GM19035 (cell line): ENCODE results near the gene OPRM1.
"Not testable (repeated sequence)": the region's sequence is repeated elsewhere in the genome, so short reads cannot be mapped to it uniquely, and the experiment has no call there.

ENCODE experiments used
- ATAC-seq: cut with Tn5 transposase; IDR thresholded peaks from one replicate; pipeline ENCODE4 v1.9.1; 2021; ENCODE audit not compliant: unreplicated experiment

OPRM1 gene

GRCh38 chr6:154139892-154140291 is 100.9 kb downstream of the OPRM1 start:
- ATAC-seq, result no peak

DNA sequence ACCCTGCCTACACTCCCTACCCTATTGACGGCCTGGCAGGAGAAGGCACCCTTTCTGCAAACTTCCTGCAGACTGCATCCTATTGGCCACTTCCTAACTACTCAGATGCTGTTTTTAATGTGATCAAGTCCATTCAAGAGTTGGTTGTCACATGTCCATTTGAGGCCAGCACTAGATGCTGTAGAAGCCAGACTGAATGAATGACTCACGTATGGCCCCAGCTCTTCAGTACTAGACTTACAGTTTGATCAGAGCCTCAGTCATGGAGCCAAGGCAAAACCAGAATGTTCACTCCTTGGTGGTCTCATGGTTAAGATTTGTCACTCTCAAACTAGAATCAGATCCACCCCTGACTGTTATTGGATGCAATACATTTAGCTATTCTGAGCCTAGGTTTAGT is 101.7 kb downstream of the OPRM1 start:
- no peak for ATAC-seq

GRCh38 chr6:154143753-154144152 is 104.7 kb downstream of the OPRM1 start:
- no peak for ATAC-seq

GRCh38 chr6:154154389-154154967 is 115.4 kb downstream of the OPRM1 start:
- ATAC-seq, result no peak

DNA sequence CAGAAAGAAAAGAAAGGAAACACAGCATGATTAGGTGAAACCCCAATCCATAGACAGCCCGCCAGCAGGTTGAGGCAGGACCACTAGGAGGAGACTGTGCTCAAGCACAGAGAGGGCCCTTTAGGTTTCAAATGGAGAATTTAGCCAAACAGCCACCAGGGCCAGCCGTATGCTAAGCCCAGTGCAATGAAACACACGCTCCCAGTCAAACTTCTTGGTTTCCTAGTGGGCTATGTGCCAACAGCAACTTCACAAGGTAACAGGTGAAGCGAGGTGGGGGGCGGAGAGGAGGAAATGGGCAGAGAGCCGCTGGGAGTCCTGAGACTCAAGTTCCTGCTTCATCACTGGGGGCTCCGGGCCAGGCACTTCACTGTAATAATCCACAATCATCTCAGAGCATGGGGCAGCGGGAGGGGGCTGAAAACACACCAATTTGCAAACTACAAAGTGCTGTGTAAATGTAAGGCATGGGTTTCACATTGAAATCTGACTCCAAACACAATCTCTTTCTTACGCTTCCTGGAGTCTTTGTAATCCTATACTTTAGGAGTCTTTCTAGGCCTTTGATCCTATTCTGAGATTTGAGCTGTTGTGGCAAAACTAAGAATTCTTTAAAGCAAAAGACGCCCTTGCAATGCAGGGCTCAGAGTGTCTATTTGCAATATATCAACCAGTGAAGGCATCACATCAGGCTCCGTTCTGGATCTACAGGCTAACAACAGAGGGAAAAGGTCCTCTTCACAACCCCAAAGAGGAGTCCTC is 117.3 kb downstream of the OPRM1 start:
- ATAC-seq, result peak; percentile 78

DNA sequence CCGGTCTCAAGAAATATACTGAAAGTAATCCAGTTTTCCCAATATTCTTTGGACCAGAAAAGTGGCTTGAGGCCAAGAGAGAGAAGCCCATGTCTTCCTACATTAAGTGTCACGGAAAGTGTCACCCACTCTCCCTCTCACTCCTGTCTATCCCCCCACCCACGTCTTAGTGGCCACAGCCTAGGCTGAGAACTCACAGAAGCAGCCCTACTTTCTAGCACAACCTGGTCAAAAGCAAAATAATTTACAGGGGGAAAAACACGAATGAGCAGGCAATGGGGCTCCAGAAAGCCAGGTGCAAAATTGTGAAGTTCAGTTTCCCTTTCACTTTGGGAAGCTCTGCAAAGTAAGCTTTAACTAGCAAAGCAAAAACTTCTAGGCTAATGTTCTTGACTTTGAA is 118.0 kb downstream of the OPRM1 start:
- peak; percentile 51 for ATAC-seq

DNA sequence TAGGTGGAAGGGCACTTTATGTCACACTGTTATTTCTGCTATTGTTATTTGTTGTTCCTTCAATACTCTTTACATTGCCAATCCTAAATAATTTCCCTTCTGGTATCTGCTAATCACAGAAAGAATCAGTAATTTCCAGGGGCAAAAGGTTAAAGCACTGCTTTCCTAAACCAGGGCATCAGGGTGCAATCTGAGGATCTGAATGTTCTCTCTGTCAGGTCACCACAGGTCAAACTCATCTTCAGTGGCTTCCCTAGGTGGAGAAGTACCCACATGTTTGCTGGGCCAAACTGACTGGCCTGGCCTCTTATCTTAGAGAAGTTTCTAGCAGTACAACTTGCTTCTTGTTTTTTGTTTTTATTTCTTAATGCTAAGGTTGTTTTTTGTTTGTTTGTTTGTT is 118.7 kb downstream of the OPRM1 start:
- no peak for ATAC-seq

DNA sequence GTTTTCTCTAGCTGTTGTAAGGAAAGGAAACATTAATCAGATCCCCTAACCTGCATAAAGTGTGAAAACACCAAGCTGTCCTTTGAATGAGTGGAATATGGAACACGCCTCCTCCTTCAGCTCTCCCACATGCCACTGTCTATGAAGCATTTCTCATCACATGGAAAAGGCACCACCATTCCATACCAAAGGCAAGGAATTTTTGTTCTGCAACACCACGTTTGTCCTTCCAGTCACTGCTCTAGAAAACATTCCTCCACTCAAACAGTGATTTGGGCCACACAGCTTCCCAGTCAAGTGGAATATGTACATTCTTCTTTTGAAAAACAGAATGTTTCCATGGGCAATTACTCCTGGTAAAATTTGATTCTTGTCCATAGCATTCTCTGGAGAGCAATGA is 120.1 kb downstream of the OPRM1 start:
- no peak for ATAC-seq

- ATAC-seq, result peak; percentile 56
These were observed 122.6 kb downstream of the OPRM1 start for GRCh38 chr6:154161689-154162088.

DNA sequence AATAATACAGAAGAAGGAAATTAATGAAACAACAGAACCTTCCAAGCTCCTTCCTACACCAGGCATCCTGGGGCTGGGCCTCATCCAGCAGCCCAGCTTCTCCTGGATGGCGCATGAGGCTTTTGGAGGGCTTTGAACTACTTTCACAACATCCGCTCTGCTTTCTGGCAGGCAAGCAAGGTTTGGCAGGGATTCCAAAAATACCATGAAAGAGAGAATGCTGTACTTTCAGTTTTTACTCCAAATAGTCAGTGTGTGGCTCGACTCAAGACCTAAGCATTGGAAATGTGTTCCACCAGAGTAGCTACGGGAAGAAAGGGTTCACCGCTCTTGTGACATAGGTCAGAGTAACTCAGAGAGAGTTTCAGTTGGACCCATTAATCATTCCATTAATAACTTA is 125.4 kb downstream of the OPRM1 start:
- no peak for ATAC-seq

DNA sequence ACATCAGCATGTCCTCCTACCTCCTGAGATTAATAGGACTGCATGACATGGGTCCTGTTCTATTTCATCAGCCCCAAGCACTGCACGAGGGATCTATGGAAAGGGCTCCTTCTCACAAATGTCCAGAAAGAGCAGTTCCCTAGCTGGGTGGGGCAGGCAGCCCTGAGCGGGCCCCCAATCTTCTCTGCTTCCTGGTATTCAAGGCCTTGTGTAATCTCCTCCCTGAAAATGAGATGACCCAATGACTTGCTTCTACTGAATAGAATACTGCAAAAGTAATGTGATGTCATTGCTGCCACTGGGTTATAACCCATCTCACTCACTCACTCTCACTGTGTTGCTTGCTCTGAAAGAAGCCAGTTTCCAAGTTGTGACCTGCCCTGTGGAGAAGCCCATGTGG is 126.4 kb downstream of the OPRM1 start:
- no peak for ATAC-seq

DNA sequence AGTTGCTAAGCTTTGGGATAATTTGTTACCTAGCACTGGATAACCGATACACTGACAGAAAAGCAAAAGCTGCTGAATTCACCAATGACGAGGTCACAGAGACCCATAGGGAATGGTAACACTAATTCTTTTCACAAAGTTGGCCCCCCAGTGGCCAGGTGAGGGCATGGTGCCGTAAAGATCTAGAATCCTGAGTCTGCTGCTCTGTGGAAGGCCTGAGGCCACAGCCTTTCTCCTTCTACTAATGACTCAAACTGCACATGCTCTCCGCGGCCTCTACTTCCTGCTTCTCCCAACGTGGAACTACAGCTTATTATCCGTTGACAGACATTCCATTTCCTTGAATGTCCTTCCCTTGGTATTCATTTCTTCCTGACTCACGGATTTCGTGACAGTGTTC is 127.1 kb downstream of the OPRM1 start:
- no peak for ATAC-seq

DNA sequence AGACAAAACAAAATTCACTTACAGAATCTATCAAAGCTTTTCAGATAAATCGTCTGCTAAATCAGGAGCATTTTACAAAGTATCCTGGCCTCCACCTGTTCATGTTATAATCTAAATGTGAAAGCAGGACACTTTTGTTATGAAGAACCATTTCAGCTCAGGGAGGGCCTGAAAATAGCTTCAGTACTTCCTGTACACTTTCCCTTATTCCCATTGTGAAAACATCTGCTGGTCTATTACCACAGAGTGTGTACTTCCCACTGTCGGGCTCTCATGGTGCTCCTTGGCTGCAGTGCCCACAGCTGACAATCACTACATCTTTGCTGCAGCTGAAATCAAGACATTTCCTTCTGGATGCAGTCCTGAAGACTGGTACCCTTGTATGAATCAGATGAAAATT is 128.1 kb downstream of the OPRM1 start:
- no peak for ATAC-seq

GRCh38 chr6:154169193-154169847 is 130.3 kb downstream of the OPRM1 start:
- ATAC-seq, result no peak

DNA sequence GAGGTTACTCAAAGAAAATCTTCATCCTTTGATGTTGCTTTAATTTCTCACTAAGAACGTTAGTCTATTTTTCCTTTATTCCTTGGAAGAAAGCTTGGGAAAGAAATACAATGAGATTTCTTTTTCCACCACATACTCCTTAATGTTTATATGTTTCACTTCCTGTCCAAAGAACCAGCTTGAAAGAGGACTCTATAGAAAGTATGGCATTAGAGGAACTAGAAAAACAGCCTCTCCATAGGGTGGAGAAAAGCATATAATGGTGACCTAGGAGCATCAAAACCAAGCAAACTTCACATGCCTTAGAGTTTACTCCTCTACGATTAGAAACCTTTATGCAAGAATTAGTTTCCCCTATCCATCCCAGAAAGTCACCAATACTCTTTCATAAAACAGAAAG is 131.1 kb downstream of the OPRM1 start:
- no peak for ATAC-seq

DNA sequence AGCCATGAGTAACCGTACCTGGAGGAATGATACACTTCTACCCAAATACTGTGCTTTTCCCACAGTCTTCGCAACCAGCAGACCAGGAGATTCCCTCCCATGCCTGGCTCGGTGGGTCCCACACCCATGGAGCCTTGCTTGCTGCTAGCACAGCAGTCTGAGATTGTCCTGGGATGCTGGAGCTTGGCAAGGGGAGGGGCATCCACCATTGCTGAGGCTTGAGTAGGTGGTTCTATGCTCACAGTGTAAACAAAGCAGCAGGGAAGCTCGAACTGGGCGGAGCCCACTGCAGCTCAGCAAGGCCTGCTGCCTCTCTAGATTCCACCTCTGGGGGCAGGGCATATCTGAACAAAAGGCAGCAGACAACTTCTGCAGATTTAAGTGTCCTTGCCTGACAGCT is 133.4 kb downstream of the OPRM1 start:
- not testable (repeated sequence) for ATAC-seq

GRCh38 chr6:154179434-154179833 is 140.4 kb downstream of the OPRM1 start:
- no peak for ATAC-seq

DNA sequence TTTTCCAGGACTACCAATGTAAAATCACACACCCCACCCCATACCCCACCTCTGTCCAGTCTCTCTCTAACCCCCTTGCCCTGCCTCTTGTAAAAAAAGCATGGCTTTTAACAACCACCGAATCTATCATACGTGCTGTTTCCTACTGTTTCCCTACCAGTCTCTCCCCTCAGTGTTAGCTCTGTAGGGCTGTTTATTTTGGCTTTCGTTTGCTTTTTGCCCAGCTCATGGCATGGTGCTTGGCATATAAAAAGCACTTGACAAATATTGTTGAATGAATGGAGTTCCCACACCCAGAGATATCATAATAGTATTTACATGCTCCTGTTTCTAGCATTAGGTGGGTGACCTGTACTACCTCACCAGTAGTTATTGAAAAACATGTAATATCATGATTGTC is 148.2 kb downstream of the OPRM1 start:
- ATAC-seq, result no peak

- ATAC-seq, result no peak
These were observed 148.7 kb downstream of the OPRM1 start for GRCh38 chr6:154187714-154188113.

- no peak for ATAC-seq
These were observed 157.4 kb downstream of the OPRM1 start for GRCh38 chr6:154196333-154196885.

DNA sequence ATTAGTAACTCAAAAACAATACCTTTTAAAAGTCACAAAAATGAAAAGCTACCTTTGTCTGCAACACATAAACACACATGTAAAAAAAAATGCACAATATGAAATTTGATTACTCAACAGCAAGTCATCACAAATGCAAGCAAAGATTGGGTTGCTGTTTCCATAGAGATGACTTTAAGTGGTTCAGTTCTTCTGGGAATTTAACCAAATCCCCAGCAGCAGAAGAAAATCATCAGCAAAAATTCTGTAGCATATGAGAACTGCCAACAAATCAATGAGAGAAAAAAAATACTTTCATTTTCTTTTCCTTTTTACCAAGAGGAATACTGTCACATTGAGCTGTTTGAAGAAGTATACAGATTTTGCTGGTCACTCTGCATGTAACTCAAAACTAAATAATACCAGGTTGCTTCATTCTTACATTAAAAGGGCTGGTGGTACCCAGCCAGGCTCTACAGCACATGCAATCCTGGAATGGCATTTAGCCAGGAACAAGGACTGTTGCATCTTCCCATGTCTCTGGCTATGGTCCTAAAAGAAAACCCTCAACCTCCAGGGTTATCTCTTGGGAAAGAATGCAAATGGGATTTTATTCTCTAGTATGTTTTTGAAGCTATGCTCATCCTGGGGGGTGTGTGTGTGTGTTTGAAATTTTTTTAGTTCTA is 158.3 kb downstream of the OPRM1 start:
- ATAC-seq, result no peak

DNA sequence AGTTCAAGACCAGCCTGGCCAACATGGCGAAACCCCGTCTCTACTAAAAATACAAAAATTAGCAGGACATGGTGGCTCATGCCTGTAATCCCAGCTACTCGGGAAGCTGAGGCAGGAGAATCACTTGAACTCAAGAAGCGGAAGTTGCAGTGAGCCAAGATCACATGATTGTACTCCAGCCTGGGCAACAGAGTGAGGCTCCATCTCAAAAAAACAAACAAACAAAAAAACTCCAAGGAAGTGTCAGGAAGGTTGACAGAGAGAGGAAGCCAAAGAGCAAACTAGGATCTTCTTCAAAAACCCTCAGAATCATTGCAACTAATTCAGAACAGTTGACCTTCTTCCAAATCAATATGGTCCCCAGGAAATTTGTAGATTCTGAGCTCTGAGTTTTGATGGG is 162.6 kb downstream of the OPRM1 start:
- not testable (repeated sequence) for ATAC-seq
